Kidney epithelial cell (primary cell): ENCODE results near the gene WNT11. TPM values are rescaled to one million over a fixed set of nuclear protein-coding genes. Genes with fewer than 3 reads are reported as not detected.

Source experiments
- DNase-seq: peaks from one replicate; pipeline ENCODE4 v3.0.0-alpha.2; 2010; ENCODE audit warnings: low read depth
- H3K27me3 ChIP-seq: 2 replicates; pipeline ENCODE4 v1.6.0; 2011; ENCODE audit warnings: low read length; ENCODE audit not compliant: control insufficient read depth, insufficient read depth
- H3K36me3 ChIP-seq: 2 replicates; pipeline ENCODE4 v1.5.1; 2011; ENCODE audit warnings: low read length; ENCODE audit not compliant: control insufficient read depth, insufficient read depth
- H3K4me3 ChIP-seq: 2 replicates; pipeline ENCODE4 v1.5.1; 2011; ENCODE audit warnings: low read depth, mild to moderate bottlenecking, control low read depth, low read length
- total RNA-seq: library from RNA; depleted of rRNA; stranded (reverse); fragments of >200 nt; gene quantifications from 2 replicates; pipeline ENCODE4 v1.2.3, GENCODE V29; 2015
- TF ChIP-seq, protein P1 (sequence below): IDR thresholded peaks from 2 replicates; pipeline ENCODE4 v1.5.1; 2011; ENCODE audit warnings: mild to moderate bottlenecking, moderate library complexity, low read length, control low read depth, inconsistent platforms; ENCODE audit not compliant: insufficient read depth, poor library complexity, severe bottlenecking

Gene WNT11
- total RNA-seq, 1 donor from 2014 or later = 0.21 TPM

DNA sequence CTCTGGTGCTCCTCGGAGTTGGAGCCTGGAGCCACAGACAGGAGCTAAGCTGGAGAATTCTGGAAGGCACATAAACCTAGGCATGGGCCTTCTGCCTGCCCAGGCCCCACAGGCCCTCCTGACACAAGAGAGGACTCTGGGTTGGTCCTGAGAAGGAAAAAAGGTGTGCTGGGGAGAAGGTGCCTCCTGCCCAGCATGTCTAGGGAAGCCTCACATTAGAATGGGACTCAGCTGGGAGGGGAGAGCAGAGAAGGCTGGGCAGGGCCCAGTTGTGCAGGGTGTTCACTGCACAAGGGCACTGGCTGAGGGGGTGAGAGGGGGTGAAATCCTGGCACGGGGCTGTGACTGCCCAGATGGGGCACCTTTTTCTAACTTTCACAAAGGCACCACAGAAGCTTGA is 39.4 kb upstream of the WNT11 start:
- Histone ChIP-seq H3K4me3 (no peak overlapping the region), H3K27me3 (peaks cover 49% of the 10 kb centered on the region), H3K36me3 (no peaks in the 10 kb centered on the region)
- no peak for DNase-seq
- TF ChIP-seq, protein P1, sequence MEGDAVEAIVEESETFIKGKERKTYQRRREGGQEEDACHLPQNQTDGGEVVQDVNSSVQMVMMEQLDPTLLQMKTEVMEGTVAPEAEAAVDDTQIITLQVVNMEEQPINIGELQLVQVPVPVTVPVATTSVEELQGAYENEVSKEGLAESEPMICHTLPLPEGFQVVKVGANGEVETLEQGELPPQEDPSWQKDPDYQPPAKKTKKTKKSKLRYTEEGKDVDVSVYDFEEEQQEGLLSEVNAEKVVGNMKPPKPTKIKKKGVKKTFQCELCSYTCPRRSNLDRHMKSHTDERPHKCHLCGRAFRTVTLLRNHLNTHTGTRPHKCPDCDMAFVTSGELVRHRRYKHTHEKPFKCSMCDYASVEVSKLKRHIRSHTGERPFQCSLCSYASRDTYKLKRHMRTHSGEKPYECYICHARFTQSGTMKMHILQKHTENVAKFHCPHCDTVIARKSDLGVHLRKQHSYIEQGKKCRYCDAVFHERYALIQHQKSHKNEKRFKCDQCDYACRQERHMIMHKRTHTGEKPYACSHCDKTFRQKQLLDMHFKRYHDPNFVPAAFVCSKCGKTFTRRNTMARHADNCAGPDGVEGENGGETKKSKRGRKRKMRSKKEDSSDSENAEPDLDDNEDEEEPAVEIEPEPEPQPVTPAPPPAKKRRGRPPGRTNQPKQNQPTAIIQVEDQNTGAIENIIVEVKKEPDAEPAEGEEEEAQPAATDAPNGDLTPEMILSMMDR = no peak

DNA sequence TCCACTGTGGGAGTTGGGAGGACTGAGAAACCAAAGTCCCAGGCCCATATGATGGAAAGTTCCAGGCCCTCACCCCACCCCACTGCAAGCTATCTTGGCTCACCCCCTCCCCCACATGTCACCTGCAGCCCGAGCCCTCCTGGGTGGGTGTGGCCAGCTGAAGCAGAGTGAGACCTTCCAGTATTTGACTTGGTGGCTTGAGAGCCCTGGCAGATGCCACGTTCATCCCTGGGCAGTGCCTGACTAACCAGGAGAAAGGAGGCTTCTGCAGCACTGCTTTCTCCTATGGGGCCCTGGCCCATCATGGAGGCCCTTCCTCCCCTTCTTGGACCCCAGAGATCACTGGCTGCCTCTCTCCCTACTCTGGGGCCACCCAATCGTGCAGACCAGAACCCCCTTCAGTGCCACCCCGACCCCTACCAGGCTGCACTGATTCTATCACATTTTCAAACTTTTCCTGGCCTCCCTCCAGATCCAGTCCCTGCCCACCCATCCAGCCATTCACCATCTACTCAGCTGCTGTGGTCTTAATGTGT is 38.1 kb upstream of the WNT11 start:
- H3K27me3 ChIP-seq = peaks cover 49% of the 10 kb centered on the region
- TF ChIP-seq, protein P1 = no peak
- no peak for DNase-seq

DNA sequence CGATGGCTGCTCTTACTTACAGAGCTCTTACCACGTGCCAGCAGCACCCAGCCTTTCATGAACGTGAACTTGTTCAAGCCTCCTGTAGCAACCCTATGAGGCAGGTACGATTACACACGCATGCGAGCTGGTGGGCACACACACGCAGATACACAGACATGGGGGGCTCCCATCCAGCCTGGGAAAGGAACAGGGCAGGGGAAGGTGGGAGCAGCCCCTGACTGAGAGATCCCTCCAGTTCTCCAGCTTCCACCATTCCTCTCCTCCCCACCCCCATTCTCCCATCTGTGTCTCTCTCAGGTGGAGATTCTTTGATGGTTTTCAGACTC is 37.6 kb upstream of the WNT11 start:
- Histone ChIP-seq H3K4me3 (no peak overlapping the region), H3K27me3 (peaks cover 49% of the 10 kb centered on the region), H3K36me3 (no peaks in the 10 kb centered on the region)
- no peak for DNase-seq
- TF ChIP-seq, protein P1 = no peak

More for the DNA sequence above, 38.1 kb upstream of the WNT11 start:
- Histone ChIP-seq H3K4me3 (no peak overlapping the region), H3K36me3 (no peaks in the 10 kb centered on the region)

DNA sequence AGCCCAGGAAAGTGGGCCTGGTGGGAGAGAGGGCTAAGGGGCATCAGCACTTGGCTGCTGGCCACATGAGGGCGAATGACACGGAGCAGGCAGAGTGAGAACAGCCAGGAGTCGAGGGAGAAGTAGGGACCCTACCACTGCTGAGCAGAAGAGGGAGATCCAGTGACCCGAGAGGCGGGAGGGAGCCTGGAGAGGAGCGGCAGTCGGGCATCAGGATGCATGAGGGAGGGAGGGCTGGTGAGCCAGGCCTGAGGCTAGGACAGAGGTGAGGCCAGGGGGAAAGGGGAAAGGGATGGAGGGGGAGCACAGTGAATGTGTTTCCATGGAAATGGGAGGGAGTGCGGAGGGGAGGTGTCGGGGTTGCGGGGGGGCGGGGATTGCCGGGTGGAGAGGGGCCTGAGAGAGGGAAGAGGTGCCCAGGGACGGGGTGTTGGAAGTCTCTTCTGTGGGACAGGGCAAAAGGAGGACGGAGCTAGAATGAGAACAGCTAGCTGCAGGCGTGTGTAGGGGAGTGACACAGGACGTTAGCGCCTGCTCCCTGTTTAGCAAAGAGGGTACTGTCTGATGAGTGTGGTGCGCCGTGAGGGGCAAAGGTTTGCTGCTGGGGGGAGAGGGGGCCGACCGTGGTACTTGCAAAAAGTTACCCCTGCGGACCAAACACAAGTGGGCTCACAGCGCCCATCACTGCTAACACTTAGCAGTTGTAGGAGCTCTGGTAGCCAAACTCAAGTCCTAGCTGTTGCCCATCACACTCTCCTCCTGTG is 37.1 kb upstream of the WNT11 start:
- H3K36me3 ChIP-seq = no peaks in the 10 kb centered on the region
- H3K4me3 ChIP-seq = no peak overlapping the region
- peaks cover 49% of the 10 kb centered on the region for H3K27me3 ChIP-seq
- DNase-seq = no peak
- TF ChIP-seq, protein P1 = no peak

DNA sequence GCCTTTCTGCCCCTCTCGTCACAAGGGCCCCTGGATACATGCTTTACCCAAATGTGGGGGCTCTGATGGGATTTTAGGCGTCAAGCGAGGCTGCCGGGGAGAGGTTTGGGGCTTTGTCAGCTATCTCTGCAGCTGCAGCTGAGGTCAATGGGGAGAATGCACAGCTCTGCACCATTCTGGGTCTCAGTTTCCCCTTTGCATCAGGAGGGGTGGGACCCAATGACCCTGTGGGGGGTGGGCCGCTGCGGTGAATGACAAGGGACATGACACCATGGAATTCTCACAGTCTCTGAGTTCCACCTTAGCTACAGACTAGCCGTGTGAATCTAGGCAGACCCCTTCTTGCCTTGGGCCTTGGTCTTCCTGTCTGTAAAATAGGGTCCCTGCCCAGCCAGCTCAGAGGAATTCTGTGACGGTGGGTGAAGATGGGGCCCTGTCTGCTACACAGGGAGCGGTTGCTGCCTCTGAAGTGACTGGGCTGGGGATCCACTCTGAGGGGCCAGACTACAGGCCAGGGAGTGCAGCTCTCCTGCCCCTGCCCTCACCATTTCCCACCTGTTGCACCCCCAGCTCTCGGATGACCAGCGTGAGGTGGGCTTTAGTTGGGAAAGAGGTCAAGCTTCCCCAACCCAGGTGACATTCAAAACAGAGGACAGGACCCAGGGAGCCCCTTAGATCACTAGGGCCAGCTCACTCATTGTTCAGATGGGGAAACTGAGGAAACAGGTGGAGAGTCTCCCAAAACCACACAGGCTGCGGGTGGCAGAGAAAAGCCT is 35.9 kb upstream of the WNT11 start:
- Histone ChIP-seq H3K36me3 (no peaks in the 10 kb centered on the region), H3K27me3 (peaks cover 47% of the 10 kb centered on the region), H3K4me3 (no peak overlapping the region)
- TF ChIP-seq, protein P1 = no peak
- no peak for DNase-seq
